Measurements from ENCODE around the gene PRKN.
"Not testable (repeated sequence)": the region's sequence is repeated elsewhere in the genome, so short reads cannot be mapped to it uniquely, and the experiment has no call there.

PRKN gene

GRCh38 chr6:162403031-162403430, 324.5 kb downstream of the PRKN start:
- Histone ChIP-seq H3K9me2 (replicated peaks; ENCODE audit: insufficient read depth, low read length) (no peaks in the 10 kb centered on the region), H3K79me2 (ENCODE audit: low read length) (no peaks in the 10 kb centered on the region), H3K4me1 (ENCODE audit: low read length) (no peaks in the 10 kb centered on the region), H3K27ac (ENCODE audit: low read length) (no peak overlapping the region), H3K4me3 (ENCODE audit: low read length) (no peak overlapping the region), H4K20me1 (ENCODE audit: insufficient read depth, low read length) (no peaks in the 10 kb centered on the region), H3K36me3 (replicated peaks; ENCODE audit: insufficient read depth, low read length) (no peaks in the 10 kb centered on the region), H2AFZ (ENCODE audit: low read length) (no peak overlapping the region), H3K27me3 (replicated peaks; ENCODE audit: insufficient read depth, low read length) (no peaks in the 10 kb centered on the region), H3K9ac (ENCODE audit: low read length) (no peak overlapping the region), H3K4me2 (ENCODE audit: low read depth, low read length) (no peak overlapping the region), H3F3A (ENCODE audit: insufficient read depth, low read length) (no peaks in the 10 kb centered on the region), H3K9me3 (replicated peaks; ENCODE audit: insufficient read depth, low read length) (no peaks in the 10 kb centered on the region)
- DNase-seq, result no peak
- TF ChIP-seq EZH2 (optimal IDR thresholded peaks at IDR 0.05; ENCODE audit: low read depth, low read length) (no peak), CTCF (IDR thresholded peaks at IDR 0.05; ENCODE audit: low read length) (no peak)

GRCh38 chr6:162395181-162395580, 332.4 kb downstream of the PRKN start:
- Histone ChIP-seq H3K27ac (ENCODE audit: low read length) (no peak overlapping the region), H3K36me3 (replicated peaks; ENCODE audit: insufficient read depth, low read length) (no peaks in the 10 kb centered on the region), H3K9me2 (replicated peaks; ENCODE audit: insufficient read depth, low read length) (no peaks in the 10 kb centered on the region), H4K20me1 (ENCODE audit: insufficient read depth, low read length) (no peaks in the 10 kb centered on the region), H3K9ac (ENCODE audit: low read length) (no peak overlapping the region), H3K4me1 (ENCODE audit: low read length) (no peaks in the 10 kb centered on the region), H3K9me3 (replicated peaks; ENCODE audit: insufficient read depth, low read length) (no peaks in the 10 kb centered on the region), H3K4me2 (ENCODE audit: low read depth, low read length) (no peak overlapping the region), H3F3A (ENCODE audit: insufficient read depth, low read length) (no peaks in the 10 kb centered on the region), H2AFZ (ENCODE audit: low read length) (no peak overlapping the region), H3K4me3 (ENCODE audit: low read length) (no peak overlapping the region), H3K79me2 (ENCODE audit: low read length) (no peaks in the 10 kb centered on the region), H3K27me3 (replicated peaks; ENCODE audit: insufficient read depth, low read length) (no peaks in the 10 kb centered on the region)
- DNase-seq, result no peak
- TF ChIP-seq EZH2phosphoT487 (IDR thresholded peaks at IDR 0.05; ENCODE audit: low read length), result no peak
- TF ChIP-seq EZH2 (optimal IDR thresholded peaks at IDR 0.05; ENCODE audit: low read depth, low read length), result no peak
- TF ChIP-seq CTCF (IDR thresholded peaks at IDR 0.05; ENCODE audit: low read length), result no peak

- not testable (repeated sequence) for H3K27ac ChIP-seq (ENCODE audit: low read length)
Measured at GRCh38 chr6:162390961-162391811, 336.4 kb downstream of the PRKN start.

DNA sequence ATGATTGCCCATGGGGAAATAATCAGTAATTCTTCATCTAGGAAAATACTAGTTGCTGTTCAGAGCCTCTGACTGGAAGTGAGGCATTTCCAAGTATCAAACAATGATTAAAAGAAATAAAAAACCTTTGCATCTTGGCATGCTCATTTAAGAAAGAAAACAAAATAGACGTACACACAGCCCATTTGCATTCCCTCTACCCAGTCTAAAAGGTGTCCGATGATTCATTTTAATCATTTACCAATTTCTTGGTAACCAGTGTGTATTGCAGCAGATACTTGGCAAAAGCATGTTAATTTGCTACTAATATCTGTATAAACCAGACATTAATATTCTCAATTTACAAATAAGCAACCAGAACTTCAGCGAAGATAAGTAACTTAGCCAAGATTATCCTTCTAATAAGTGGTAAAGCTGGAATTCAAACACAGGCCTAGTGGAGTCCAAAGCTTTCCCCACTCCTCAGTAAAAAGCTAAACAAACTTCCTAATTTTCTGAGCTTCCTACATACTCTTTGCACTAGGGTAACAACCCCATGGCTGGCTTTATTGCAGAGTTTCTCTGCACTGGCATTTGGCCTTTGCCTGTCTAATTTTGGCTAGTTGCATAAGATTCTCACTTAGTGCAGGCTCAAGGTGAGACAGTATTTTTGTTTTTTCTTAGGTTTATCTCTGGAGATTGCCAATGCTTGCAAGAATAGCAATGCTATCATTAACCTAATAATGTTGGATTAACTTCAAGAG, 338.1 kb downstream of the PRKN start:
- Histone ChIP-seq H3K4me1 (ENCODE audit: low read length) (no peaks in the 10 kb centered on the region), H3K27ac (ENCODE audit: low read length) (no peak overlapping the region), H4K20me1 (ENCODE audit: insufficient read depth, low read length) (no peaks in the 10 kb centered on the region), H3K27me3 (replicated peaks; ENCODE audit: insufficient read depth, low read length) (no peaks in the 10 kb centered on the region), H3K4me3 (ENCODE audit: low read length) (no peak overlapping the region), H3K79me2 (ENCODE audit: low read length) (no peaks in the 10 kb centered on the region), H3K4me2 (ENCODE audit: low read depth, low read length) (no peak overlapping the region), H2AFZ (ENCODE audit: low read length) (no peak overlapping the region), H3K9me2 (replicated peaks; ENCODE audit: insufficient read depth, low read length) (no peaks in the 10 kb centered on the region), H3K9ac (ENCODE audit: low read length) (no peak overlapping the region), H3F3A (ENCODE audit: insufficient read depth, low read length) (no peaks in the 10 kb centered on the region), H3K9me3 (replicated peaks; ENCODE audit: insufficient read depth, low read length) (no peaks in the 10 kb centered on the region), H3K36me3 (replicated peaks; ENCODE audit: insufficient read depth, low read length) (no peaks in the 10 kb centered on the region)
- DNase-seq, result no peak
- TF ChIP-seq CTCF (IDR thresholded peaks at IDR 0.05; ENCODE audit: low read length) (no peak), EZH2phosphoT487 (IDR thresholded peaks at IDR 0.05; ENCODE audit: low read length) (no peak), EZH2 (optimal IDR thresholded peaks at IDR 0.05; ENCODE audit: low read depth, low read length) (no peak)

More at GRCh38 chr6:162390961-162391811, 336.4 kb downstream of the PRKN start:
- not testable (repeated sequence) for H3K4me1 ChIP-seq (ENCODE audit: low read length); DNase-seq; H3K27me3 ChIP-seq (replicated peaks; ENCODE audit: insufficient read depth, low read length); H3K4me2 ChIP-seq (ENCODE audit: low read depth, low read length); H3K4me3 ChIP-seq (ENCODE audit: low read length); H3K9me2 ChIP-seq (replicated peaks; ENCODE audit: insufficient read depth, low read length); H4K20me1 ChIP-seq (ENCODE audit: insufficient read depth, low read length); H3F3A ChIP-seq (ENCODE audit: insufficient read depth, low read length); H3K9ac ChIP-seq (ENCODE audit: low read length); H3K79me2 ChIP-seq (ENCODE audit: low read length); H3K36me3 ChIP-seq (replicated peaks; ENCODE audit: insufficient read depth, low read length); H2AFZ ChIP-seq (ENCODE audit: low read length); H3K9me3 ChIP-seq (replicated peaks; ENCODE audit: insufficient read depth, low read length)
